Breast epithelium (tissue), 4 donors: ENCODE data around the gene GLRA2. TPM values are rescaled to one million over a fixed set of nuclear protein-coding genes. Genes with fewer than 3 reads are reported as not detected.
"Not testable (repeated sequence)": the region's sequence is repeated elsewhere in the genome, so short reads cannot be mapped to it uniquely, and the experiment has no call there.

Source experiments
- DNase-seq, 2 donors: peaks; one replicate each; pipeline ENCODE4 v3.0.0-alpha.2; 2019; ENCODE audit warnings: low spot score in 2 of 2
- H3K27ac ChIP-seq, 2 donors: fragments of 200-600 bp; sonication (generic) in 1 of 2; one replicate each; pipeline ENCODE4 v1.5.1; 2016 to 2019; ENCODE audit warnings: mild to moderate bottlenecking in 1 of 2
- H3K27me3 ChIP-seq, 2 donors: fragments of 200-600 bp; sonication (generic) in 1 of 2; one replicate each; pipeline versions ENCODE4 v1.5.1 to v1.6.0; 2017 to 2019; ENCODE audit warnings: control low read depth in 1 of 2, mild to moderate bottlenecking in 1 of 2
- H3K36me3 ChIP-seq: fragments of 200-600 bp; one replicate; pipeline ENCODE4 v1.5.1; 2019
- H3K4me1 ChIP-seq, 2 donors: fragments of 200-600 bp; sonication (generic); one replicate each; pipeline ENCODE4 v1.5.1; 2016 to 2019; ENCODE audit warnings: control low read depth in 1 of 2
- H3K4me3 ChIP-seq, 3 donors: fragments of 200-600 bp; sonication (generic); 1 replicate in 2 of 3; 2 replicates in 1 of 3; pipeline ENCODE4 v1.5.1; 2016 to 2019; ENCODE audit warnings: mild to moderate bottlenecking in 3 of 3, moderate library complexity in 2 of 3
- H3K9me3 ChIP-seq, 2 donors: fragments of 200-600 bp; sonication (generic) in 1 of 2; one replicate each; pipeline ENCODE4 v1.5.1; 2016 to 2019; ENCODE audit warnings: control low read depth in 1 of 2
- POLR2A ChIP-seq: fragments of 450-650 bp; IDR thresholded peaks from one replicate; pipeline ENCODE4 v1.6.1; 2016; ENCODE audit warnings: antibody characterized with exemption, mild to moderate bottlenecking, moderate library complexity
- POLR2AphosphoS5 ChIP-seq, 3 donors: sonication (generic); formaldehyde crosslinking; IDR thresholded peaks; one replicate each; pipeline ENCODE4 v1.6.1; 2017; ENCODE audit warnings: antibody characterized with exemption in 3 of 3
- intact Hi-C: fragments of 100-400 bp; cut with DNase I; formaldehyde crosslinking; loops from one replicate; pipeline ENCODE4 v1.15.1; 2023; ENCODE audit warnings: low total_unique reads
- total RNA-seq, 3 donors: library from RNA; depleted of rRNA; stranded (reverse); fragments of >200 nt; gene quantifications; one replicate each; pipeline ENCODE4 v1.1.0, GENCODE V29; 2016
- TF ChIP-seq, protein P1 (sequence below), 3 donors: fragments of 450-650 bp; IDR thresholded peaks; one replicate each; pipeline ENCODE4 v1.5.1; 2016 to 2017; ENCODE audit warnings: antibody characterized with exemption in 3 of 3, mild to moderate bottlenecking in 3 of 3, moderate library complexity in 3 of 3

Gene GLRA2
- total RNA-seq, 3 donors from 2014 or later, result not detected

DNA sequence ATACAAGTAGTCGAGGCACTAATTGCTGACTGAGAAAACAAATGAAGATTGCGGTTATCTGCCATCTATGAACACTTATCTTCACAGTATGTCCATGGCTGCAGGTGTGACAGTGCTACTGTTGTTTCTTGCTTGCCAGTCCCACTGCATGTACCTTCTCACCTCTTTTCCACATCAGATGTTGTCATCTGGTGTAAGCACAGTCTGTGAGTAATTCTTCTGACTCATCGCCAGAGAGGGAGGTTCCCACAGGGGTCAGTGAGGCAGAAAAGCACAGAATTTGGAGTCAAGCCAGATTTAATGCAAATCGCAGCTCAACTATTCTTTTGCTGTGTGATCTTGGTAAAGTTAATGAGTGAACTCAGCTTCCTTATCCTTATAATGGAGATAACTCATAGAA is 144.4 kb downstream of the GLRA2 start:
- Histone ChIP-seq H3K4me1 (no peaks in the 10 kb centered on the region), H3K4me3 (no peak overlapping the region), H3K36me3 (no peaks in the 10 kb centered on the region), H3K27ac (no peak overlapping the region), H3K27me3 (peaks cover 0 to 19% of the 10 kb centered on the region in 2 donors), H3K9me3 (no peaks in the 10 kb centered on the region)
- intact Hi-C loops, result no loop called here
- no peak for TF ChIP-seq POLR2AphosphoS5 (IDR thresholded peaks at IDR 0.05)
- TF ChIP-seq POLR2A, result no peak
- TF ChIP-seq, protein P1, sequence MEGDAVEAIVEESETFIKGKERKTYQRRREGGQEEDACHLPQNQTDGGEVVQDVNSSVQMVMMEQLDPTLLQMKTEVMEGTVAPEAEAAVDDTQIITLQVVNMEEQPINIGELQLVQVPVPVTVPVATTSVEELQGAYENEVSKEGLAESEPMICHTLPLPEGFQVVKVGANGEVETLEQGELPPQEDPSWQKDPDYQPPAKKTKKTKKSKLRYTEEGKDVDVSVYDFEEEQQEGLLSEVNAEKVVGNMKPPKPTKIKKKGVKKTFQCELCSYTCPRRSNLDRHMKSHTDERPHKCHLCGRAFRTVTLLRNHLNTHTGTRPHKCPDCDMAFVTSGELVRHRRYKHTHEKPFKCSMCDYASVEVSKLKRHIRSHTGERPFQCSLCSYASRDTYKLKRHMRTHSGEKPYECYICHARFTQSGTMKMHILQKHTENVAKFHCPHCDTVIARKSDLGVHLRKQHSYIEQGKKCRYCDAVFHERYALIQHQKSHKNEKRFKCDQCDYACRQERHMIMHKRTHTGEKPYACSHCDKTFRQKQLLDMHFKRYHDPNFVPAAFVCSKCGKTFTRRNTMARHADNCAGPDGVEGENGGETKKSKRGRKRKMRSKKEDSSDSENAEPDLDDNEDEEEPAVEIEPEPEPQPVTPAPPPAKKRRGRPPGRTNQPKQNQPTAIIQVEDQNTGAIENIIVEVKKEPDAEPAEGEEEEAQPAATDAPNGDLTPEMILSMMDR (IDR thresholded peaks at IDR 0.05), result no peak
- DNase-seq, result no peak

DNA sequence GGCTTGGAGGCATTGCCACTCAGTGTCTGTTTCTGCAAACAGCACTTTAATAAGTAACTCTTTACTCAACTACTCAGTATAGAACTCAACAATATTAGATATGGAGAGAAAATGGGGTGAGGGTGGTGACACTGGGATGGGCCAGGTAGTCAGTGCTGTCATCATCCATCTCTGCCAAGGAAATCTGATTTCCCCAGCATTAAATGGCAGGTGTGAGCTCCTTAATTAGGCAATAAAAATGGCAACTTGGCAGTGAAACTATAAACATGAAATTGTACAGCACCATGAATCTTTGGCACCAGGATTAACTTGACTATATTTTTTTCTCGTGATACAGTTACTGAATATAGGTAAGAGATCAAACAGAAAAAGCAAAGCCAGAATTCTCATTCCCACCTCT is 146.2 kb downstream of the GLRA2 start:
- H3K9me3 ChIP-seq, result no peaks in the 10 kb centered on the region
- peaks cover 0 to 19% of the 10 kb centered on the region in 2 donors for H3K27me3 ChIP-seq
- no peak for DNase-seq
- H3K4me1 ChIP-seq, result no peaks in the 10 kb centered on the region
- H3K4me3 ChIP-seq, result no peak overlapping the region
- TF ChIP-seq, protein P1 (IDR thresholded peaks at IDR 0.05), result no peak
- TF ChIP-seq POLR2AphosphoS5 (IDR thresholded peaks at IDR 0.05), result no peak
- no peak for TF ChIP-seq POLR2A
- H3K36me3 ChIP-seq, result no peaks in the 10 kb centered on the region
- intact Hi-C loops, result no loop called here
- no peak overlapping the region for H3K27ac ChIP-seq

DNA sequence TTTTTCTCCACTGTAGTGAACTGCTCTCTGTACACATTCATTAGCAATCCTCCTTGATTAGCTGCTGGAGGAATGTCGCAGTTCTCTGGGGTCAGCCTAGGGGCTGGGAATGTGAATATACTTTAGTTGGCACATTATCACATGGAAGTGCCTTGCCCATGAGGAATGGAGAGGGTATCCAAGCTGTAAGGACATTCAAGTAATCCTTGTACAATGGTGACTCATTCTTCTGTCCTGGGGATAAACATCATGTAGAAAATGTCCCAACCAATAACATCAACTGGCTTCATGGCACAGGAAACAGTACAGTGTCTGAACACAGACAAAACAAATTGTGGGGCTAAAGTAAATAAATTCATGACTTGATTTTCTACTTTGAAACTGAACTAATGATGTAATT is 147.1 kb downstream of the GLRA2 start:
- TF ChIP-seq, protein P1 (IDR thresholded peaks at IDR 0.05), result no peak
- no peak for TF ChIP-seq POLR2A
- no peak for TF ChIP-seq POLR2AphosphoS5 (IDR thresholded peaks at IDR 0.05)
- intact Hi-C loops, result no loop called here

DNA sequence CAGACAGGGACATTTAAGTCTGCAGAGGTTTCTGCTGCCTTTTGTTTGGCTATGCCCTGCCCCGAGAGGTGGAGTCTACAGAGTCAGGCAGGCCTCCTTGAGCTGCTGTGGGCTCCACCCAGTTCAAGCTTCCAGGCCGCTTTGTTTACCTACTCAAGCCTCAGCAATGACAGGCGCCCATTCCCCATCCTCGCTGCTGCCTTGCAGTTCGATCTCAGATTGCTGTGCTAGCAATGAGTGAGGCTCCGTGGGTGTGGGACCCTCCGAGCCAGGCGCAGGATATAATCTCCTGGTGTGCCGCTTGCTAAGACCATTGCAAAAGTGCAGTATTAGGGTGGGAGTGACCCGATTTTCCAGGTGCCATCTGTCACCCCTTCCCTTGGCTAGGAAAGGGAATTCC is 159.0 kb downstream of the GLRA2 start:
- H3K27me3 ChIP-seq, H3K4me3 ChIP-seq, H3K36me3 ChIP-seq, H3K27ac ChIP-seq, intact Hi-C loops, H3K4me1 ChIP-seq, DNase-seq: not testable (repeated sequence)
- peaks cover 0 to 17% of the 10 kb centered on the region in 2 donors for H3K9me3 ChIP-seq

More for the DNA sequence above, 147.1 kb downstream of the GLRA2 start:
- no peaks in the 10 kb centered on the region for H3K9me3 ChIP-seq
- no peak for DNase-seq
- no peak overlapping the region for H3K4me3 ChIP-seq
- H3K36me3 ChIP-seq, result no peaks in the 10 kb centered on the region
- peaks cover 0 to 19% of the 10 kb centered on the region in 2 donors for H3K27me3 ChIP-seq
- H3K27ac ChIP-seq, result no peak overlapping the region
- no peaks in the 10 kb centered on the region for H3K4me1 ChIP-seq

DNA sequence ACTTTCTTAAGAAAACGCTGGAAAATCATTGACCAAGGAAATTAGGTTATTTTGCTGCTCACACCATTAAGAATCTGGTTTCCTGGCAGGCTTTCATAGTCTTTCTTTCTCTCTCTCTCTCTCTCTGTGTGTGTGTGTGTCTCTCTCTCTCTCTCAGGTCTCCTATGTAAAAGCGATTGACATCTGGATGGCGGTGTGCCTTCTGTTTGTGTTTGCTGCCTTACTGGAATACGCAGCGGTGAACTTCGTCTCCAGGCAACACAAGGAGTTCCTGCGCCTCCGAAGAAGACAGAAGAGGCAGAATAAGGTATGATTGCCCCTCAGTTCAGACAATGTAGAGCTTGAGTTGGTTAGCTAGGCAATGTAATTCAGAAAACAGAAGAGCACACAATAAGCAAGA is 161.2 kb downstream of the GLRA2 start:
- Histone ChIP-seq H3K4me1 (no peaks in the 10 kb centered on the region), H3K9me3 (peaks cover 0 to 14% of the 10 kb centered on the region in 2 donors), H3K27me3 (peaks cover 0 to 19% of the 10 kb centered on the region in 2 donors), H3K27ac (no peak overlapping the region), H3K4me3 (no peak overlapping the region), H3K36me3 (no peaks in the 10 kb centered on the region)
- intact Hi-C loops, result no loop called here
- DNase-seq, result no peak
- no peak for TF ChIP-seq POLR2A

DNA sequence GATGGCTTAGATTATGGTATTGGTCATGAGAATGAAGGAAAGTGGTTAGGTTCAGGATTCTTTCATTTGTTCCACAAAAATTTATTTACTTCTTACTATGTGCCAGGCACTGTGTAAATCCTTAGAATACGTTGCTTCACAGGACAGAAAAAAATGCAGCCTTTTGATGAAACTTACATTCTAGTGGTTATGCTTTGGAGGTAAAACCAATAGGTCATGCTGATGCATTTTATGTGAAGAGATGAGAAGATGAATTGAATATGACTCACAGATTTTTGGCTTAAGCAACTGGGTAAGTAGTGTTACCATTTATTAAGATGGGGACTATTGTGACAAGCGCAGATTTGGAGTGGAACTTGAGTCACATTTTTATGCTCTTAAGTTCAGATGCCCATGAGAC is 165.3 kb downstream of the GLRA2 start:
- intact Hi-C loops, result no loop called here
- no peaks in the 10 kb centered on the region for H3K4me1 ChIP-seq
- no peak overlapping the region for H3K4me3 ChIP-seq
- H3K9me3 ChIP-seq, result no peaks in the 10 kb centered on the region
- H3K27me3 ChIP-seq, result peaks cover 0 to 21% of the 10 kb centered on the region in 2 donors
- TF ChIP-seq POLR2AphosphoS5 (IDR thresholded peaks at IDR 0.05) (no peak), POLR2A (no peak)
- TF ChIP-seq, protein P1 (IDR thresholded peaks at IDR 0.05), result no peak
- no peak for DNase-seq
- no peaks in the 10 kb centered on the region for H3K36me3 ChIP-seq
- no peak overlapping the region for H3K27ac ChIP-seq
